HepG2 (cell line): ENCODE results near the gene GRIK4. TPM values are rescaled to one million over a fixed set of nuclear protein-coding genes. Genes with fewer than 3 reads are reported as not detected.

Experiments used
- ATAC-seq: fragments of 200-7000 bp; cut with Tn5 transposase; 3 replicates; pipeline ENCODE4 v1.9.1; 2020; ENCODE audit warnings: mild to moderate bottlenecking, moderate library complexity
- BruUV-seq: library from RNA; stranded (reverse); fragments of 400-500 nt; replicated peaks from 2 replicates; lab custom pipeline; 2021; lab: Mats Ljungman, UMichigan
- CTCF ChIA-PET: fragments of 300-600 bp; formaldehyde crosslinking; extraction: SDS; loops from one replicate; lab custom pipeline; 2021; ENCODE audit warnings: low total read pairs, inconsistent platforms, low intra/inter-chr PET ratio; lab: Yijun Ruan, JAX
- POLR2A ChIA-PET: fragments of 350-600 bp; sonication (Branson Sonifier 250); formaldehyde crosslinking; loops from one replicate; lab custom pipeline; 2020; ENCODE audit warnings: antibody characterized with exemption, inconsistent platforms; lab: Yijun Ruan, JAX
- DNase-seq: peaks from one replicate; pipeline ENCODE4 v3.0.0-alpha.2; 2015; ENCODE audit warnings: low spot score
- FAIRE-seq: peaks from 3 replicates; lab custom pipeline; 2011; peaks lifted over from hg19 to GRCh38; lab: Jason Lieb, UNC
- H2AFZ ChIP-seq: one replicate; pipeline ENCODE4 v1.6.1; 2011; ENCODE audit warnings: low read length, inconsistent platforms
- H3K27ac ChIP-seq: fragments of 300-600 bp; 3 replicates; pipeline ENCODE4 v1.8.0; 2011; ENCODE audit warnings: mixed run types, mild to moderate bottlenecking, mixed read lengths, low read length, inconsistent platforms; ENCODE audit not compliant: insufficient read depth; ENCODE audit errors: extremely low read length
- H3K27me3 ChIP-seq, 2 experiments: fragments of 200-600 bp in 1 of 2; 2 replicates in 1 of 2; 3 replicates in 1 of 2; pipeline versions ENCODE4 v1.6.0 to v1.8.0; 2011; ENCODE audit warnings: low read length in 2 of 2, mild to moderate bottlenecking in 2 of 2, moderate library complexity in 2 of 2, inconsistent platforms in 1 of 2; ENCODE audit not compliant: insufficient read depth in 2 of 2, control insufficient read depth in 1 of 2
- H3K36me3 ChIP-seq, 2 experiments: fragments of 200-600 bp in 1 of 2; replicated peaks in 1 of 2; 2 replicates in 1 of 2; 3 replicates in 1 of 2; pipeline versions ENCODE4 v1.5.1 to v1.8.0; 2011; ENCODE audit warnings: low read length in 2 of 2, inconsistent platforms in 1 of 2; ENCODE audit not compliant: insufficient read depth in 2 of 2, control insufficient read depth in 1 of 2
- H3K4me1 ChIP-seq: 2 replicates; pipeline ENCODE4 v1.5.1; 2012; ENCODE audit warnings: low read length, inconsistent platforms; ENCODE audit not compliant: insufficient read depth
- H3K4me2 ChIP-seq: 2 replicates; pipeline ENCODE4 v1.6.0; 2011; ENCODE audit warnings: low read depth, low read length, inconsistent platforms
- H3K4me3 ChIP-seq, 3 experiments: fragments of 200-600 bp in 1 of 3; sonication (generic), shearing (Covaris generic) in 1 of 3; replicated peaks in 1 of 3; 2 replicates each; pipeline ENCODE4 v1.5.1; 2011 to 2016; ENCODE audit warnings: low read length in 3 of 3, inconsistent platforms in 2 of 3, low read depth in 2 of 3, mild to moderate bottlenecking in 2 of 3, control low read depth in 1 of 3, mixed read lengths in 1 of 3; ENCODE audit not compliant: insufficient read depth in 1 of 3
- H3K79me2 ChIP-seq: one replicate; pipeline ENCODE4 v1.6.1; 2011; ENCODE audit warnings: low read length, inconsistent platforms; ENCODE audit not compliant: insufficient read depth
- H3K9ac ChIP-seq: 2 replicates; pipeline ENCODE4 v1.6.0; 2011; ENCODE audit warnings: mild to moderate bottlenecking, low read depth, low read length, inconsistent platforms; ENCODE audit not compliant: insufficient read depth
- H3K9me3 ChIP-seq: 2 replicates; pipeline ENCODE4 v1.5.1; 2012; ENCODE audit warnings: mild to moderate bottlenecking, low read length
- H4K20me1 ChIP-seq: 2 replicates; pipeline ENCODE4 v1.6.0; 2011; ENCODE audit warnings: inconsistent platforms, mild to moderate bottlenecking, low read length, moderate library complexity; ENCODE audit not compliant: insufficient read depth
- ATAD3A ChIP-seq: sonication (generic); formaldehyde crosslinking; IDR thresholded peaks from 2 replicates; pipeline ENCODE4 v1.4.0; 2020; ENCODE audit warnings: missing genetic modification reagents
- ATF2 ChIP-seq: sonication (generic); formaldehyde crosslinking; IDR thresholded peaks from 2 replicates; pipeline ENCODE4 v1.4.0; 2020; ENCODE audit warnings: missing genetic modification reagents
- CBX2 ChIP-seq, 2 experiments: fragments of 200-600 bp in 1 of 2; sonication (generic); formaldehyde crosslinking in 1 of 2; IDR thresholded peaks; 2 replicates each; pipeline versions ENCODE4 v1.7.0 to v1.8.1; 2018 to 2022; ENCODE audit warnings: low read depth in 2 of 2, low read length in 1 of 2, mild to moderate bottlenecking in 1 of 2, missing genetic modification reagents in 1 of 2
- FIP1L1 ChIP-seq: fragments of 200-400 bp; formaldehyde crosslinking; IDR thresholded peaks from 2 replicates; pipeline ENCODE4 v1.6.1; 2018; ENCODE audit warnings: low read depth, mild to moderate bottlenecking, low read length, moderate library complexity, borderline replicate concordance; ENCODE audit not compliant: insufficient read depth
- GATAD2A ChIP-seq: IDR thresholded peaks from 2 replicates; pipeline ENCODE4 v1.6.1; 2016
- KLF11 ChIP-seq: IDR thresholded peaks from 2 replicates; pipeline ENCODE4 v1.6.1; 2016; ENCODE audit warnings: missing compliant biosample characterization
- KLF12 ChIP-seq: sonication (generic); formaldehyde crosslinking; IDR thresholded peaks from 2 replicates; pipeline ENCODE4 v1.4.0; 2020; ENCODE audit warnings: missing genetic modification reagents, borderline replicate concordance
- SUZ12 ChIP-seq: fragments of 150-350 bp; IDR thresholded peaks from 2 replicates; pipeline ENCODE4 v1.6.1; 2014; ENCODE audit warnings: low read depth, low read length
- ZNF766 ChIP-seq: sonication (generic); formaldehyde crosslinking; IDR thresholded peaks from 2 replicates; pipeline ENCODE4 v1.5.0; 2020; ENCODE audit warnings: missing genetic modification reagents, borderline replicate concordance
- WGBS: methylation state at CpG from one replicate; pipeline ENCODE4 v1.1.6; 2017; ENCODE audit warnings: low lambda C conversion rate; 5-methylcytosine and 5-hydroxymethylcytosine counted together
- in situ Hi-C: cut with HindIII; loops from 2 replicates; pipeline ENCODE4 v1.10.0; 2017; ENCODE audit warnings: low pct_unique_long_range_greater_than_20kb; ENCODE audit not compliant: extremely low pct_ligation_motif_present
- intact Hi-C: fragments of 100-400 bp; cut with micrococcal nuclease; formaldehyde crosslinking; loops from one replicate; pipeline ENCODE4 v1.10.0; 2022; ENCODE audit not compliant: unreplicated experiment
- polyA plus RNA-seq, 8 experiments: library from polyadenylated mRNA; depleted of rRNA in 3 of 8; stranded (reverse) in 7 of 8; unstranded in 1 of 8; fragments of >200 nt; fragmentation: Illumina TruSeq in 4 of 8; extraction: Trizol in 4 of 8; gene quantifications; 2 replicates each; pipeline versions ENCODE4 v1.2.1 to v1.2.3, GENCODE V29; 2011 to 2016; ENCODE audit warnings: low read depth in 4 of 8, missing spikeins in 1 of 8, mixed read lengths in 1 of 8; ENCODE audit not compliant: insufficient read depth in 1 of 8
- total RNA-seq, 5 experiments: library from RNA; depleted of rRNA; stranded (reverse); fragments of >200 nt; fragmentation: Illumina TruSeq; extraction: Trizol; gene quantifications; 2 replicates each; pipeline ENCODE4 v1.2.3, GENCODE V29; 2016; ENCODE audit warnings: low read depth in 1 of 5
- TF ChIP-seq, protein P1 (sequence below): sonication (generic); formaldehyde crosslinking; IDR thresholded peaks from 2 replicates; pipeline ENCODE4 v1.5.0; 2020; ENCODE audit warnings: mild to moderate bottlenecking, missing genetic modification reagents, borderline replicate concordance
- TF ChIP-seq, protein P2 (sequence below): sonication (generic); formaldehyde crosslinking; conservative IDR thresholded peaks from 2 replicates; pipeline ENCODE4 v1.8.0; 2022; ENCODE audit warnings: mild to moderate bottlenecking, moderate library complexity, missing genetic modification reagents

GRIK4 gene
- total and polyA plus RNA-seq, 2 of the 13 experiments (the other 11 are each of a cell fraction or from before 2014, with no cell fraction given) = 0.04 to 0.07 TPM

GRCh38 chr11:120652705-120653335, 141.3 kb downstream of the GRIK4 start:
- Histone ChIP-seq H3K27ac (no peak overlapping the region), H3K4me2 (no peak overlapping the region), H3K9ac (no peak overlapping the region), H3K4me1 (no peaks in the 10 kb centered on the region), H3K9me3 (no peaks in the 10 kb centered on the region), H3K4me3 (no peak overlapping the region), H3K27me3 (no peaks in the 10 kb centered on the region; a peak in 1 of 5 replicates), H4K20me1 (peaks cover 3% of the 10 kb centered on the region; the same call in 1 of the 2 replicates), H2AFZ (no peak overlapping the region), H3K36me3 (no peaks in the 10 kb centered on the region), H3K79me2 (no peaks in the 10 kb centered on the region)
- DNase-seq = no peak
- in situ Hi-C loops = no loop called here
- ATAC-seq = peak; percentile 50; the same call in 2 of the 3 replicates
- no TSS peak for BruUV-seq
- ChIA-PET CTCF (no interaction called here), POLR2A (no interaction called here)
- no peak for FAIRE-seq
- WGBS = 0% methylated on average over 2 of the region's 3 CpGs
- intact Hi-C loops = no loop called here
- no peak for TF ChIP-seq KLF11 (CRISPR knock-in tag)
- no peak for TF ChIP-seq ATAD3A (CRISPR knock-in tag)
- no peak for TF ChIP-seq SUZ12
- TF ChIP-seq ZNF766 (CRISPR knock-in tag) = no peak
- TF ChIP-seq KLF12 (CRISPR knock-in tag) = no peak
- TF ChIP-seq ATF2 = no peak
- TF ChIP-seq, protein P1, sequence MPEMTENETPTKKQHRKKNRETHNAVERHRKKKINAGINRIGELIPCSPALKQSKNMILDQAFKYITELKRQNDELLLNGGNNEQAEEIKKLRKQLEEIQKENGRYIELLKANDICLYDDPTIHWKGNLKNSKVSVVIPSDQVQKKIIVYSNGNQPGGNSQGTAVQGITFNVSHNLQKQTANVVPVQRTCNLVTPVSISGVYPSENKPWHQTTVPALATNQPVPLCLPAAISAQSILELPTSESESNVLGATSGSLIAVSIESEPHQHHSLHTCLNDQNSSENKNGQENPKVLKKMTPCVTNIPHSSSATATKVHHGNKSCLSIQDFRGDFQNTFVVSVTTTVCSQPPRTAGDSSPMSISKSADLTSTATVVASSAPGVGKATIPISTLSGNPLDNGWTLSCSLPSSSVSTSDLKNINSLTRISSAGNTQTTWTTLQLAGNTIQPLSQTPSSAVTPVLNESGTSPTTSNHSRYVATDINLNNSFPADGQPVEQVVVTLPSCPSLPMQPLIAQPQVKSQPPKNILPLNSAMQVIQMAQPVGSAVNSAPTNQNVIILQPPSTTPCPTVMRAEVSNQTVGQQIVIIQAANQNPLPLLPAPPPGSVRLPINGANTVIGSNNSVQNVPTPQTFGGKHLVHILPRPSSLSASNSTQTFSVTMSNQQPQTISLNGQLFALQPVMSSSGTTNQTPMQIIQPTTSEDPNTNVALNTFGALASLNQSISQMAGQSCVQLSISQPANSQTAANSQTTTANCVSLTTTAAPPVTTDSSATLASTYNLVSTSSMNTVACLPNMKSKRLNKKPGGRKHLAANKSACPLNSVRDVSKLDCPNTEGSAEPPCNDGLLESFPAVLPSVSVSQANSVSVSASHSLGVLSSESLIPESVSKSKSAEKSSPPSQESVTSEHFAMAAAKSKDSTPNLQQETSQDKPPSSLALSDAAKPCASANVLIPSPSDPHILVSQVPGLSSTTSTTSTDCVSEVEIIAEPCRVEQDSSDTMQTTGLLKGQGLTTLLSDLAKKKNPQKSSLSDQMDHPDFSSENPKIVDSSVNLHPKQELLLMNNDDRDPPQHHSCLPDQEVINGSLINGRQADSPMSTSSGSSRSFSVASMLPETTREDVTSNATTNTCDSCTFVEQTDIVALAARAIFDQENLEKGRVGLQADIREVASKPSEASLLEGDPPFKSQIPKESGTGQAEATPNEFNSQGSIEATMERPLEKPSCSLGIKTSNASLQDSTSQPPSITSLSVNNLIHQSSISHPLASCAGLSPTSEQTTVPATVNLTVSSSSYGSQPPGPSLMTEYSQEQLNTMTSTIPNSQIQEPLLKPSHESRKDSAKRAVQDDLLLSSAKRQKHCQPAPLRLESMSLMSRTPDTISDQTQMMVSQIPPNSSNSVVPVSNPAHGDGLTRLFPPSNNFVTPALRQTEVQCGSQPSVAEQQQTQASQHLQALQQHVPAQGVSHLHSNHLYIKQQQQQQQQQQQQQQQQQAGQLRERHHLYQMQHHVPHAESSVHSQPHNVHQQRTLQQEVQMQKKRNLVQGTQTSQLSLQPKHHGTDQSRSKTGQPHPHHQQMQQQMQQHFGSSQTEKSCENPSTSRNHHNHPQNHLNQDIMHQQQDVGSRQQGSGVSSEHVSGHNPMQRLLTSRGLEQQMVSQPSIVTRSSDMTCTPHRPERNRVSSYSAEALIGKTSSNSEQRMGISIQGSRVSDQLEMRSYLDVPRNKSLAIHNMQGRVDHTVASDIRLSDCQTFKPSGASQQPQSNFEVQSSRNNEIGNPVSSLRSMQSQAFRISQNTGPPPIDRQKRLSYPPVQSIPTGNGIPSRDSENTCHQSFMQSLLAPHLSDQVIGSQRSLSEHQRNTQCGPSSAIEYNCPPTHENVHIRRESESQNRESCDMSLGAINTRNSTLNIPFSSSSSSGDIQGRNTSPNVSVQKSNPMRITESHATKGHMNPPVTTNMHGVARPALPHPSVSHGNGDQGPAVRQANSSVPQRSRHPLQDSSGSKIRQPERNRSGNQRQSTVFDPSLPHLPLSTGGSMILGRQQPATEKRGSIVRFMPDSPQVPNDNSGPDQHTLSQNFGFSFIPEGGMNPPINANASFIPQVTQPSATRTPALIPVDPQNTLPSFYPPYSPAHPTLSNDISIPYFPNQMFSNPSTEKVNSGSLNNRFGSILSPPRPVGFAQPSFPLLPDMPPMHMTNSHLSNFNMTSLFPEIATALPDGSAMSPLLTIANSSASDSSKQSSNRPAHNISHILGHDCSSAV = no peak
- TF ChIP-seq FIP1L1 = no peak
- TF ChIP-seq GATAD2A (CRISPR knock-in tag) = no peak
- TF ChIP-seq, protein P2, sequence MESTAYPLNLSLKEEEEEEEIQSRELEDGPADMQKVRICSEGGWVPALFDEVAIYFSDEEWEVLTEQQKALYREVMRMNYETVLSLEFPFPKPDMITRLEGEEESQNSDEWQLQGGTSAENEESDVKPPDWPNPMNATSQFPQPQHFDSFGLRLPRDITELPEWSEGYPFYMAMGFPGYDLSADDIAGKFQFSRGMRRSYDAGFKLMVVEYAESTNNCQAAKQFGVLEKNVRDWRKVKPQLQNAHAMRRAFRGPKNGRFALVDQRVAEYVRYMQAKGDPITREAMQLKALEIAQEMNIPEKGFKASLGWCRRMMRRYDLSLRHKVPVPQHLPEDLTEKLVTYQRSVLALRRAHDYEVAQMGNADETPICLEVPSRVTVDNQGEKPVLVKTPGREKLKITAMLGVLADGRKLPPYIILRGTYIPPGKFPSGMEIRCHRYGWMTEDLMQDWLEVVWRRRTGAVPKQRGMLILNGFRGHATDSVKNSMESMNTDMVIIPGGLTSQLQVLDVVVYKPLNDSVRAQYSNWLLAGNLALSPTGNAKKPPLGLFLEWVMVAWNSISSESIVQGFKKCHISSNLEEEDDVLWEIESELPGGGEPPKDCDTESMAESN = peak; percentile 85
- no peak for TF ChIP-seq CBX2 (IDR thresholded peaks at IDR 0.05; ENCODE audit: low read depth, low read length)
- TF ChIP-seq CBX2 (CRISPR knock-in tag; IDR thresholded peaks at IDR 0.05; ENCODE audit: low read depth) = no peak
